Mesendoderm (in vitro differentiated cells): ENCODE results near the gene ATP6V0D1.

ENCODE experiments used
- DNase-seq: peaks from one replicate; pipeline ENCODE4 v3.0.0; 2013
- H2AK5ac ChIP-seq: 2 replicates; pipeline ENCODE4 v1.6.1; 2013; ENCODE audit warnings: low read length, inconsistent platforms
- H2BK120ac ChIP-seq: 2 replicates; pipeline ENCODE4 v1.6.1; 2013; ENCODE audit warnings: low read depth, mild to moderate bottlenecking, low read length, moderate library complexity, mixed read lengths
- H2BK15ac ChIP-seq: replicated peaks from 2 replicates; pipeline ENCODE4 v1.6.1; 2013; ENCODE audit warnings: low read depth, mild to moderate bottlenecking, moderate library complexity
- H2BK5ac ChIP-seq: 2 replicates; pipeline ENCODE4 v1.6.1; 2013; ENCODE audit warnings: low read length, inconsistent platforms
- H3K18ac ChIP-seq: 2 replicates; pipeline ENCODE4 v1.6.1; 2013; ENCODE audit warnings: mild to moderate bottlenecking, low read length, mixed read lengths
- H3K23ac ChIP-seq: one replicate; pipeline ENCODE4 v1.6.1; 2013; ENCODE audit warnings: low read length
- H3K27ac ChIP-seq: 2 replicates; pipeline ENCODE4 v1.5.1; 2013; ENCODE audit warnings: low read depth, mild to moderate bottlenecking, inconsistent platforms, low read length, moderate library complexity
- H3K27me3 ChIP-seq: 2 replicates; pipeline ENCODE4 v1.6.1; 2013; ENCODE audit warnings: low read length, control low read depth, mild to moderate bottlenecking, inconsistent platforms; ENCODE audit not compliant: insufficient read depth, poor library complexity
- H3K36me3 ChIP-seq: 2 replicates; pipeline ENCODE4 v1.6.1; 2013; ENCODE audit warnings: low read length, inconsistent platforms; ENCODE audit not compliant: control insufficient read depth, insufficient read depth
- H3K4ac ChIP-seq: one replicate; pipeline ENCODE4 v1.6.1; 2013; ENCODE audit warnings: low read depth, mild to moderate bottlenecking, low read length, moderate library complexity
- H3K4me1 ChIP-seq: 2 replicates; pipeline ENCODE4 v1.6.1; 2013; ENCODE audit warnings: low read depth, low read length, inconsistent platforms; ENCODE audit not compliant: control insufficient read depth
- H3K4me2 ChIP-seq: 2 replicates; pipeline ENCODE4 v1.6.1; 2013; ENCODE audit warnings: low read length
- H3K4me3 ChIP-seq: 2 replicates; pipeline ENCODE4 v1.5.1; 2013; ENCODE audit warnings: mild to moderate bottlenecking, low read length
- H3K56ac ChIP-seq: one replicate; pipeline ENCODE4 v1.6.1; 2013; ENCODE audit warnings: low read length
- H3K79me1 ChIP-seq: 2 replicates; pipeline ENCODE4 v1.6.1; 2013; ENCODE audit warnings: low read length, inconsistent platforms
- H3K79me2 ChIP-seq: 2 replicates; pipeline ENCODE4 v1.6.1; 2013; ENCODE audit warnings: mild to moderate bottlenecking, low read length; ENCODE audit not compliant: control insufficient read depth, insufficient read depth
- H3K9ac ChIP-seq: 2 replicates; pipeline ENCODE4 v1.6.1; 2013; ENCODE audit warnings: low read length, inconsistent platforms
- H4K5ac ChIP-seq: one replicate; pipeline ENCODE4 v1.6.1; 2013; ENCODE audit warnings: low read length
- H4K8ac ChIP-seq: one replicate; pipeline ENCODE4 v1.6.1; 2013; ENCODE audit warnings: low read depth, mild to moderate bottlenecking, control low read depth, low read length, moderate library complexity
- WGBS: extraction: QIAGEN DNeasy Blood & Tissue Kit; methylation state at CpG from one replicate; pipeline ENCODE4 v1.1.7; 2013; ENCODE audit warnings: low lambda C conversion rate, missing lambda C conversion rate; ENCODE audit not compliant: insufficient coverage; ENCODE audit errors: extremely low coverage; 5-methylcytosine and 5-hydroxymethylcytosine counted together

ATP6V0D1 gene

DNA sequence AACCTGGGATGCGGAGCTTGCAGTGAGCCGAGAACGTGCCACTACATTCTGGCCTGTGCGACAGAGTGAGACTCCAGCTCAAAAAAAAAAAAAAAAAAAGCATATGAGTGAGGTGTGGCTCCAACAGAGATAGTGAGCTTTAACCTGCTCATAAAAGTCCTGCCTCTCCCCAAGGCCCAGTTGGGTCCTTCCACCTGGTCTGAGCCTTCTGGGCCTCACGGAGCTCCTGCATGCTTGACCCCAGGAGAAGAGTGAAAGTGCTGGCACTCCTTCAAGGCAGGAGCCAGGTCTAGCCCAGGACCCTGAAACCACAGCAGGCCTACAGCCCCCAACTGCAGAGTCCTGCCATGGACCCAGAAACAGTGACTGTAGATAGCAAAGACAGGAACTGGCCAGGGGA, 32.4 kb downstream of the ATP6V0D1 start:
- no peaks in the 10 kb centered on the region for H3K79me2 ChIP-seq
- H3K36me3 ChIP-seq: no peaks in the 10 kb centered on the region
- no peak overlapping the region for H3K9ac ChIP-seq
- H3K56ac ChIP-seq: no peak overlapping the region
- no peak overlapping the region for H4K5ac ChIP-seq
- no peaks in the 10 kb centered on the region for H3K27me3 ChIP-seq
- H4K8ac ChIP-seq: no peak overlapping the region
- no peak overlapping the region for H2AK5ac ChIP-seq
- no peak overlapping the region for H2BK15ac ChIP-seq
- WGBS: no CpG with 5 or more reads among the region's 5 CpGs
- H3K23ac ChIP-seq: no peak overlapping the region
- H3K79me1 ChIP-seq: no peaks in the 10 kb centered on the region
- H2BK120ac ChIP-seq: no peak overlapping the region
- no peak overlapping the region for H3K4me2 ChIP-seq
- no peak overlapping the region for H3K4me3 ChIP-seq
- no peak overlapping the region for H3K4ac ChIP-seq
- H2BK5ac ChIP-seq: no peak overlapping the region
- DNase-seq: no peak
- no peak overlapping the region for H3K18ac ChIP-seq
- no peak overlapping the region for H3K27ac ChIP-seq
- H3K4me1 ChIP-seq: no peaks in the 10 kb centered on the region

GRCh38 chr16:67447508-67448076, 33.4 kb downstream of the ATP6V0D1 start:
- H2AK5ac ChIP-seq: no peak overlapping the region
- no peak overlapping the region for H3K56ac ChIP-seq
- DNase-seq: no peak
- WGBS: no CpG with 5 or more reads among the region's 6 CpGs
- H3K4me2 ChIP-seq: no peak overlapping the region
- H3K4me3 ChIP-seq: no peak overlapping the region
- H3K27me3 ChIP-seq: no peaks in the 10 kb centered on the region
- H2BK5ac ChIP-seq: no peak overlapping the region
- no peak overlapping the region for H4K8ac ChIP-seq
- no peak overlapping the region for H3K27ac ChIP-seq
- H3K4me1 ChIP-seq: no peaks in the 10 kb centered on the region
- H3K79me2 ChIP-seq: no peaks in the 10 kb centered on the region
- H2BK15ac ChIP-seq: no peak overlapping the region
- no peak overlapping the region for H3K23ac ChIP-seq
- H4K5ac ChIP-seq: no peak overlapping the region
- H3K9ac ChIP-seq: no peak overlapping the region
- no peaks in the 10 kb centered on the region for H3K79me1 ChIP-seq
- no peaks in the 10 kb centered on the region for H3K36me3 ChIP-seq
- H3K4ac ChIP-seq: no peak overlapping the region
- H3K18ac ChIP-seq: no peak overlapping the region
- H2BK120ac ChIP-seq: no peak overlapping the region

GRCh38 chr16:67446968-67447507, 33.9 kb downstream of the ATP6V0D1 start:
- Histone ChIP-seq H3K4ac (no peak overlapping the region), H3K79me1 (no peaks in the 10 kb centered on the region), H3K4me3 (no peak overlapping the region), H3K4me2 (no peak overlapping the region), H3K56ac (no peak overlapping the region), H2BK120ac (no peak overlapping the region), H3K27ac (no peak overlapping the region), H3K79me2 (no peaks in the 10 kb centered on the region), H4K5ac (no peak overlapping the region), H3K36me3 (no peaks in the 10 kb centered on the region), H3K4me1 (no peaks in the 10 kb centered on the region), H2BK5ac (no peak overlapping the region), H4K8ac (no peak overlapping the region), H3K18ac (no peak overlapping the region), H2BK15ac (no peak overlapping the region), H2AK5ac (no peak overlapping the region), H3K27me3 (no peaks in the 10 kb centered on the region), H3K23ac (no peak overlapping the region), H3K9ac (no peak overlapping the region)
- no CpG with 5 or more reads among the region's 8 CpGs for WGBS
- DNase-seq: no peak

DNA sequence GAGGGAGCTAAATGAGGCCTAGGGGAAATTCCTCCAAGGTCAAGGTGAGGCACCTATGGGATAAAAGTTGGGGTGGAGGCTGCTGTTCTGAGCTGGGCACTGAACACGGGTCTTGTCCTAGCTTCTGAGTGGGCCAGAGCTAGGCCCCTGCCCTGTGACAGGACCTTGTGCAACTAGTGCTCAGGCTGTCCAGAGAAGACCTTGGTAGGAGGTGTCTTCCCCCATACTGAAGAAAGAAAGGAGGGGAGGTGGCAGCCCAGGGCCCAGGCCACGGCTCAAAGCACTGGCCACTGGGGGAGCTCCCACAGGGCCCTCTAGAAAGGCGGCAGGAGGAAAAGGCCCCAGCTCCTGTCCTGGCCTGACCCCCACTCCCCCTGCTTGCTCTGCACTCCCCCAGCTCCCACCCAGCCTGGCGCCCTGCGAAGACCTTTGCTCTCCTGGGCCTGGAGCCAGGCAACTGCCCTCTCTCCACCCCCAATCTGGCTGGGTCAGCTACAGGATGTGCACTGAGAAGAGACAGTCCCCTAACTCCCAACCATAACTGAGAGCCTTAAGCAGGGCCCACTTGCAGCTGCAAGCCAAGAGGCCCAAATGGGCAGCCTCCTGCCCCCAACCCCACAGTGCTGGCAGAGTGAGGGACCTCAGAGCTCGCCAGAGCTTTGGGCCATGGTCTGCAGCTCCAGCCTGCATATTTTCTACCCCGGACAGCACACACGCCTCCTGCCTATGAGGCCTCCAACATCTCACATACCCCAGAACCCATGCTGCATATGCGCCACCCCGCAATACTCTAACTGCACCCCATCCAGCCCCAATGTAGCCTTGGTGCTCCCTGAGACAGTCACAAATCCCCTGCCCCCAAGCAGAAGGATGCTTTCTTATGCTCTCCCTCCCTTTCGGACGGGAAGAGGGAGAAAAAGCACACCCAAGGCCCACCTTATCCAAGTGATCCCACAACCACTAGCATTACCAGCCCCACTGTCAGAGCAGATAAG, 34.7 kb downstream of the ATP6V0D1 start:
- Histone ChIP-seq H3K79me2 (no peaks in the 10 kb centered on the region), H3K36me3 (no peaks in the 10 kb centered on the region), H3K4me2 (no peak overlapping the region), H2AK5ac (no peak overlapping the region), H3K4ac (no peak overlapping the region), H2BK15ac (no peak overlapping the region), H4K5ac (no peak overlapping the region), H3K4me3 (no peak overlapping the region), H3K18ac (no peak overlapping the region), H3K27ac (no peak overlapping the region), H3K27me3 (no peaks in the 10 kb centered on the region), H3K9ac (no peak overlapping the region), H3K4me1 (no peaks in the 10 kb centered on the region), H4K8ac (no peak overlapping the region), H2BK120ac (no peak overlapping the region), H3K79me1 (no peaks in the 10 kb centered on the region), H3K23ac (no peak overlapping the region), H3K56ac (no peak overlapping the region), H2BK5ac (no peak overlapping the region)
- no peak for DNase-seq
- WGBS: no CpG with 5 or more reads among the region's 12 CpGs

- Histone ChIP-seq H3K23ac (no peak overlapping the region), H2BK15ac (no peak overlapping the region), H3K4me1 (no peaks in the 10 kb centered on the region), H3K27me3 (no peaks in the 10 kb centered on the region), H4K8ac (no peak overlapping the region), H4K5ac (no peak overlapping the region), H3K79me2 (no peaks in the 10 kb centered on the region), H3K4me2 (no peak overlapping the region), H3K9ac (no peak overlapping the region), H3K36me3 (no peaks in the 10 kb centered on the region), H2BK120ac (no peak overlapping the region), H2AK5ac (no peak overlapping the region), H2BK5ac (no peak overlapping the region), H3K27ac (no peak overlapping the region), H3K4me3 (no peak overlapping the region), H3K18ac (no peak overlapping the region), H3K56ac (no peak overlapping the region), H3K79me1 (no peaks in the 10 kb centered on the region), H3K4ac (no peak overlapping the region)
- DNase-seq: no peak
- no CpG with 5 or more reads among the region's 3 CpGs for WGBS
These were observed 35.5 kb downstream of the ATP6V0D1 start for GRCh38 chr16:67445441-67445912.
